Fibroblast of skin of right biceps (primary cell): ENCODE measurements around the gene ERRFI1.
"Not testable (repeated sequence)": the region's sequence is repeated elsewhere in the genome, so short reads cannot be mapped to it uniquely, and the experiment has no call there.

Experiments used
- DNase-seq: peaks from one replicate; pipeline ENCODE4 v3.0.0-alpha.2; 2013

Gene ERRFI1, protein sequence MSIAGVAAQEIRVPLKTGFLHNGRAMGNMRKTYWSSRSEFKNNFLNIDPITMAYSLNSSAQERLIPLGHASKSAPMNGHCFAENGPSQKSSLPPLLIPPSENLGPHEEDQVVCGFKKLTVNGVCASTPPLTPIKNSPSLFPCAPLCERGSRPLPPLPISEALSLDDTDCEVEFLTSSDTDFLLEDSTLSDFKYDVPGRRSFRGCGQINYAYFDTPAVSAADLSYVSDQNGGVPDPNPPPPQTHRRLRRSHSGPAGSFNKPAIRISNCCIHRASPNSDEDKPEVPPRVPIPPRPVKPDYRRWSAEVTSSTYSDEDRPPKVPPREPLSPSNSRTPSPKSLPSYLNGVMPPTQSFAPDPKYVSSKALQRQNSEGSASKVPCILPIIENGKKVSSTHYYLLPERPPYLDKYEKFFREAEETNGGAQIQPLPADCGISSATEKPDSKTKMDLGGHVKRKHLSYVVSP

DNA sequence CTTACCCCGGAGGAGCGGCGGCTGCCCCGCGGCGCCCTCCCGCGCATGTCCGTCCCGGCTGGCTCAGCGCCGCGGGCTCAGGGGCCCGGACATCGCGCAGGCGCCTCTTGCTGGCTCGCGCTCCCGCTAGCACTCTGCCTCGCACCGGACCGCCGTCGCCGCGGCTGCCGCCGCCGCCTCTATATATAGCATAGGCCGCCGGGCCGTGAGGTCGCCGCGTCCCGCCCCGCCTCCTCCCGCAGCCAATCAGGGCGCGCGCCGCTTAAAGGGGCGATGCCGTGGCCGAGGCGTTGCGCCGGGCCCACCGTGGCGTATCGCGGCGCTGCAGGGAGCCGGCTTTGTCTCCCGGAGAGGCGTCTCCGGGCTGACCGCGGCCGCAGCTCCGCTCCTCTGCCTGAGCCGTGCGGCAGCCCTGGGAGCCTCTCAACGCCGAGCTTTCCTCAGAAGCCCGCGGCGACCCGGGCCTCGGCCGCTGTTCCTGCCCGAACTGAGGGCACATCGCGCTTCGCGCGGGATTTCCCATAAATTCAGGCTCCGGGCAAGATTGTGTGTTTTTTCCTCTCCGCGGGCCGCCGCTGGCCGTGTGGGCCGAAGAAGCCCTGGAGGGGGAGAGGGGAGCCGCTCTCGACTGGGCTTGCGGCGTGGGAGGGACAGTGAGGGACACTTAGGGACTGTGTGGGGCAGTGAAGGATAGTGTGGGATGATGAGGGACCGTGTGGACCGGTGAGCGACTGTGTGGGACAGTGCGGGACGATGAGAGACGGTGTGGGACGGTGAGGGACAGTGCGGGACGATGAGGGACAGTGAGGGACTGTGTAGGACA is at the start of gene ERRFI1:
ERRFI1 (minus strand) TSS at position 157 of the 823 bp plus-strand sequence. CDS start 10,690 bp downstream, outside the sequence.
- peak; percentile 96 for DNase-seq

DNA sequence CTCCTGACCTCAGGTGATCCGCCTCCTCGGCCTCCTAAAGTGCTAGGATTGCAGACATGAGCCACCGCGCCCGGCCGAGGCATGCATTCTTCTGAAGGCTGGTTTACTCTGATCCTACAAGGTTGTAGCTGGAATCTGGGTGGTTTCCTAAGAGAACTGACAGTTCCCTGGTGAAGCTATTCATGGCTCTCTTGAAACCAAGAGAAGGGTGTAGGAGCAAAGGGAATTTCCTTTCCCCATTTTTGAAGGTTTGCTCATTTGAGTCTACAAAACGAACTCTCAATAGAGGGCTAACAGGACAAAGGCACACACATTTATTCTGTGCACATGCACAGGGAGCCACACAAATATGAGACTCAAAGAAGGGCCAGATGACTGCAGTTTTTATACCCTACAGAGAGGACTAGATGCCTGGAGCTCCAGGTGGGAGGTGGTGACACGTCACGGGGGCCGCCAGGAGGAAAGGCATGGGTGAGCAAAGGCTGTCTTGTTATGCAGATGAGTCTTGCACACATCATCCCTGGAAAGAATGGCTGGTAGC is 49.5 kb upstream of the ERRFI1 start:
- DNase-seq, result no peak

DNA sequence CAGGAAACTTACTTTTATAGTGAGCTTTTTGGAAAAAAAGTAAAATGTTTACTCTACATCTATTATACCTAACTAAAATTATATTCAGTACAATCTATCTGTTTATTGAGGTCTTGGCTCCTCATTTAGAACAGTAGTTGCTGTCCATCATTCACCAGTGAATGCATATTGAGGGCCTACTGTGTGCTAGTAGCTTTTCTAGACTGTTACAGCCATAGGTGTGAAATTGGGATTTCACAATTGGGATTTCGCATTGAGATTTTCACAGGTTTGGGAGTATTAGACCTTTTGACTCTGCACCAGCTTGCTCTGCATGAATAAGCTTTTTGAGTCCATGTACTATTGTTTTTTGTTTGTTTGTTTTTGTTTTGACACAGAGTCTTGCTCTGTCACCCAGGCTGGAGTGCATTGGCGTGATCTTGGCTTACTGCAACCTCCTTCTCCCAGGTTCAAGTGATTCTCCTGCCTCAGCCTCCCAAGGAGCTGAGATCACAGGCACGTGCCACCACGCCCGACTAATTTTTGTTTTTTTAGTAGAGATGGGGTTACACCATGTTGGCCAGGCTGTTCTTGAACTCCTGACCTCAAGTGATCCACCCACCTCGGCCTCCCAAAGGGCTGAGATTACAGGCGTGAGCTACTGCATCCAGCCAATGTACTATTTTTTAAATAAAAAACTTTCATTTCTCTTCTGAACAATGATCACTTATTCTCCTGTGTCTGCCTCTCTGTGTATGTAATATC is 47.2 kb upstream of the ERRFI1 start:
- DNase-seq, result no peak

DNA sequence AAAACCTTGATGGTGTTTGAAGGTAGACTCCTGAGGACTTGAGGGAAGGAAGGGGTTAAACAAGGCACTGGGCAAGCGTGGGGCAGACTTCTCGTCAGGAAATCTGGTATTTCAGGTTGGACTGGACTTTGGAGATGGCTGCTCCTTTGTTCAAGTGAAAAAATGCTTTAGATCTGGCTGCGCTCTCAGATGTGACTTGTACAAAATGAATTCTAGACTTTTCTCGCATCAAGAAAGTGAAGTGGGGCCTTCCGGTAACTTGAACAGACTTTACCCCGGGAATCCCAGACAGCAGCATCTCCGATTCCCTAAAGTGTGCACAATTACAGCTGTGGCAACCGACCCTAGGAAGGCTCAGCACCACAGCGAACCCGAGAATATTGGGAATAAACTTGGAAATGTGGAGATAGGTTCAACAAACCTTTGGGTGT is 44.3 kb upstream of the ERRFI1 start:
- no peak for DNase-seq

DNA sequence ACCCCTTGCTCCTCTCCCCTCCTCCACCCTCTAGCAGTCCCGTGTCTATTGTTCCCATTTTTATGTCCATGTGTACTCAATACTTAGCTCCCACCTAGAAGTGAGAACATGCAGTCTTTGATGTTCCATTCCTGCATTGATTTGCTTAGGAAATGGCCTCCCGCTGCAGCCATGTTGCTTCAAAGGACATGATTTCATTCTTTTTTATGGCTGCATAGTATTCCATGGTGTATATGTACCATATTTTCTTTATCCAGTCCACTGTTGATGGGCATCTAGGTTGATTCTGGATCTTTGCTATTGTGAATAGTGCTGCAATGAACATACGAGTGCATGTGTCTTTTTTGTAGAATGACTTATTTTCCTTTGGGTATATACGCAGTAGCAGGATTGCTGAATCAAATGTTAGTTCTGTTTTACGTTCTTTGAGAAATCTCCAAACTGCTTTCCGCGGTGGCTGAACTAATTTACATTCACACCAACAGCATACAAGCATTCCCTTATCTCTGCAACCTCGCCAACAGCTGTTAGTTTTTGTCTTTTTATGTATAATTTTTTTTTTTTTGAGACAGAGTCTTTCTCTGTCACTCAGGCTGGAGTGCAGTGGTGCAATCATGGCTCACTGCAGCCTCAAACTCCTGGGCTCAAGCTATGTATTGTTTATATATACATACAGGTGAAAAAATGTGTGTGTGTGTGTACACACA is 43.7 kb upstream of the ERRFI1 start:
- DNase-seq, result not testable (repeated sequence)

DNA sequence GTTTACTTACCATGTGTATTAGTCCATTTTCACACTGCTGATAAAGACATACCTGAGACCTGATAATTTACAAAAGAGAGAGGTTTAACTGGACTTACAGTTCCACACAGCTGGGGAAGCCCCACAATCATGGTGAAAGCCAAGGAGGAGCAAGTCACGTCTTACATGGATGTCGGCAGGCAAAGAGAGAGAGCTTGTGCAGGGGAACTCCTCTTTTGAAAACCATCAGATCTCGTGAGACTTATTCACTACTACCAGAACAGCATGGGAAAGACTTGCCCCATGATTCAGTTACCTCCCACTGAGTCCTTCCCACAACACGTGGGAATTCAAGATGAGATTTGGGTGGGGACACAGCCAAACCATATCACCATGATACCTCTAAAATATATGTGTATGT is 39.3 kb upstream of the ERRFI1 start:
- DNase-seq, result no peak

DNA sequence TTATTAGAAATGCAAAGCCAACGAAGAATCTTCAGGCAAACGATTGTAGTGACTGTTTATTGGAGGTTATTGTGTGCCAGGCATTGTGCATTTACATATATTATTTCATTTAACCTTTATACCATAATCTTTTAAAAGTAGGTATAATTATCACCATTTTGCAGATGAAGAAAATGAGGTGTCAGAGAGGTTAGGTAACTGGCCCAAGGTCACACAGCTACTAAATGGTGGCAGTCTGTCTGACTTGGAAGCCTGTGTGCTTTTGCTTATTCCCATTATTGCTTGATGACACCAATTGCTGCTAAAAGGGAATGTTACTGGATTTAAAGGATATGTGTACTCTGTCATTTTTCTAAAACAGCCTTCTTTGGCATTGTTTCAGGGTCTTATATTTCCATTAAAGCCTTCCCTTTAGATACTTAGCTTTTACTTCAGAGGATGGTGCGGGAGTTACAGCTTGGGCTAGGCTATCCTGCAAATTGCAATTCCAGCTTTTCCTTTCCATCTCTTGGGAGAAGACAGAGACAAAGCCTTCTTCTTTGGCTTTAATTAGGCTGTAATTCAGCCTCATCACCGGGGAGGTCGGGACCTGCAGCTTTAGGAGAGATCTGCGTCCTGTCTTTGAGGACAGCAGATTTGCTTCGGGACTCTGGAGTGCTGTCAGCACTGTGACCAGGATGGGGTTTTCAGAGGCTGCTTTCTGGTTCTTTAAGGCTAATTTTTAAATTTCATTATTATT is 37.4 kb upstream of the ERRFI1 start:
- no peak for DNase-seq

DNA sequence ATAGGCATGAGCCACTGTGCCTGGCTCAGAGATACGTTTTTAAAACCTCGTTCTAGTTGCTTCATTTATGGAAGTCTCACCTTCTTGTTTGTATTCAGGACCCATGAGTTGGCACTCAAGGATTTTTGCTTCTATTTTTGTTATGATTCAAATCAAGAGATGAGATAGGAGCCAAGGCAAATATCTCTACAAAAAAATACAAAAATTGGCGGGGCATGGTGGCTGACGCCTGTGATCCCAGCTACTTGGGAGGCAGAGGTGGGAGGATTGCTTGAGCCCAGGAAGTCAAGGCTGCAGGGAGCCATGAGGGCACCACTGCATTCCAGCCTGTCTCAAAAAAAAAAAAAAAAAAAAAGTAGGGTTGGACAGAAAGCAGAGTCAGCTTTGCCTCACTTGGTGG is 36.8 kb upstream of the ERRFI1 start:
- no peak for DNase-seq

DNA sequence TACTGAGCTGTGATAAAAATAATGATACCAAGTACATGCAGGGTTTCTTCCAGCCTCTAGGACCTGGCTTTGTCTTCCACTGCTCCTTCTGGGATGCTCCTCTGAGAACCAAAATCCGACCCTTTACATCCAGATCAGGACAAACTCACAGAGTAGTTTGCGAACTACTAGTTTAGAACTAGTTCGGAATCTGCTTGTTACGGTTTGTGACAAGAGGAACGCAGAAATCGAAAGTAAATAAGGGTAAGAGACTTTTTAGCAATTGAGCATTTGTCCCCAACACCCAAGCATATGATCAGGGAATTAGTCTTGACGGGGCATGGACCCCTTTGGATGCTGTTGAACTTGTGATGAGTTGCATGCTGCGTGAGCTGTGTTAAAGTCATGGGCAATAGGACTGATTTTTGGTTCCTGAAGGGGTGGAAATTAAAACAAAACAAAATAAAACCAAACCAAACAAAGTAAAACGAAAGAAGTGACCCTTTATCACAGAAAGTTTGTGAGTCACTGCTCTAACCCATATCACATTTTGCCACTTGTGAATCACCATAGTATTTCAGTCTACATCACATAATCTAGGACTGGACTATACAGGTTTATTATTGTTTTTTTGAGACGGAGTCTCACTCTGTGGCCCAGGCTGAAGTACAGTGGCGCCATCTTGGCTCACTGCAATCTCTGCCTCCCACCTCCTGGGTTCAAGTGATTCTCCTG is 35.7 kb upstream of the ERRFI1 start:
- peak; percentile 61 for DNase-seq

DNA sequence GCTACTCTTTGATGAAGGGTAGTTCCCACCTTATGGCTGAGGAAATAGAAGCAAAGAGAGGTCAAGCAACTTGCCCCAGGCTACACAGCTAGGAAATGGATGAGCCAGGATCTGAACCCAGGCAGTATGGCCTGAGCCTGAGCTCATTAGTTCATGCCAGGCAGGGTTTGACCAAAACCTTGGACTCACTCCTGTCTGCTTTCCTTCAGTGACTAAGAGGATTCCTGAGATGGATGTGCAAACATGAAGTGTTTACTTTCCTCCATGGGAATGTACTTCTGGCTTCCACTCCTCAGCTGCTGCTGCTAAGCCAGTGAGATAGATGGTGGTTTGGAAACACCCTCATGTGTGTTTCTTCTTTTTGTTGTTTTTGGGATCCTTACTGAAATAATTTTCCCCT is 35.1 kb upstream of the ERRFI1 start:
- peak; percentile 94 for DNase-seq

DNA sequence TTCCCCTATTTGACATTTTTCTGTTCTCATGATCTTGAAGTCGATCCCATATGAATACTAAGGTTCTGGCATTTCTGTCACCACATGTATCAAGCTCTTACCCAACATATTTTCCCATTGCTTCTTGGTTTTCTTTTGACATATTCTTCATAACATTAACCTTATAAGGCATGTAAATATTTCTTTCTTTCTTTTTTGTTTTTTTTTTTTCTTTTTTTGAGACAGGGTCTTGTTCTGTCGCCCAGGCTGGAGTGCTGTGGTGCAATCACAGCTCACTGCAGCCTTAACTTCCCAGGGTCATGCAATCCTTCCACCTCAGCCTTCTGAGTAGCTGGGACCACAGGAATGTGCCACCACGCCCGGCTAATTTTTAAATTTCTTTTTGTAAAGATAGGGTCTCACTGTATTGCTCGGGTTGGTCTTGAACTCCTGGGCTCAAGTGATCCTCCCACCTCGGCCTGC is 33.1 kb upstream of the ERRFI1 start:
- DNase-seq, result peak; percentile 85

DNA sequence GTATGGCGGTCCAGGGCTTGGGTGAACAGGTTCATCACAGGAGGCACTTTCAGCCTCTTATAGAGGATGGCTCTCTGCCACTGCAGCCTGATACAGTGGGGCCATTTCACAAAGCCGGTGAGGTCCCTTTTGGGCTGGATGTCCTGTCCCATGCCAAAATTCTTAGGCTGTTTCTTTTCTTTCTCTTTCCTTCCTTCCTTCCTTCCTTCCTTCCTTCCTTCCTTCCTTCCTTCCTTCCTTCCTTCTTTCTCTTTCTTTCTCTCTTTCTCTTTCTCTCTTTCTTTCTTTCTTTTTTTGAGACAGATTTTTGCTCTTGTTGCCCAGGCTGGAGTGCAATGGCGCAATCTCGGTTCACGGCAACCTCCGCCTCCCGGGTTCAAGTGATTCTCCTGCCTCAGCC is 31.7 kb upstream of the ERRFI1 start:
- DNase-seq, result not testable (repeated sequence)

DNA sequence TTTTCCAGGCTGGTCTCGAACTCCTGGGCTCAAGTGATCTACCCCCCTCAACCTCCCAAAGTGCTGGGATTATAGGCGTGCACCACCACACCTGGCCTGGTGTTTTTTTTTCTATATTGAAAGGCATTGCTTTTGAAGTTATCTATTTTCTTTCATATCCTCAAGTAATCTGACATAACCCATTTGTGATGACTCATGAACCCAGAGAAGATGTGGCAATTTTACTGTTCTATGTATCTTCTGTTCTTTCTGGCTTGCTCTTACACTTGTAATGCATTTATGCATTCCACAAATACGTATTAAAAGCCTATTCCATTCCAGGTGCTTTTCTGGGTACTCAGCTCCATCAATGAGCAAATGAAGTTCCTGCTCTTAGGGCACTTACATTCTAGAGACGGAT is 29.9 kb upstream of the ERRFI1 start:
- DNase-seq, result peak; percentile 81

DNA sequence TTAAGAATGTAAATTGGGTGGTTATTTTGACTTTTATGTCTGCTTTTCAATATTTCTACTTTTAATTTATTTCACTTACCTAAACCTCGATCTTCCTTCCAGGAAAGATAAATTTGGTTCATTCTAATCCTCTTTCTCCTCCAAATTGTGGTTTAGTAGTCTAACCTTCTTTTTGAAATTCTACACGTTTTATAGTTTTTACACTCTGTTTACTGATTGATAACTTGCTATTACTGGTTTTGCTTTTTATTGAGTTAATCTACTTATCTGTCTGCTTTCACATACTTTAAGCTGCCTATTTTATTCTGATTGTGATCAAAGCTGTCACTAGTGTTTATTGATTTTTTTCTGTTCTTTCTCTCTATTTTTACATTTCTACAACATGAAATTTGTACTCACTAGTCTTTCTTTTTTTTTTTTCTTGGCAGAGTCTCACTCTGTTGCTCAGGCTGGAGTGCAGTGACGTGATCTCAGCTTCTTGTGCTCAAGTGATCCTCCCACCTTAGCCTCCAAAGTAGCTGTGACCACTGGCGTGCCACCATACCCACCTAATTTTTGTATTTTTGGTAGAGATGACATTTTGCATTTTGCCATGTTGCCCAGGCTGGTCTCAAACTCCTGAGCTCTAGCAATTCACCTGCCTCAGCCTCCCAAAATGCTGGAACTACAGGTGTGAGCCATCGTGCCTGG is 27.9 kb upstream of the ERRFI1 start:
- no peak for DNase-seq

DNA sequence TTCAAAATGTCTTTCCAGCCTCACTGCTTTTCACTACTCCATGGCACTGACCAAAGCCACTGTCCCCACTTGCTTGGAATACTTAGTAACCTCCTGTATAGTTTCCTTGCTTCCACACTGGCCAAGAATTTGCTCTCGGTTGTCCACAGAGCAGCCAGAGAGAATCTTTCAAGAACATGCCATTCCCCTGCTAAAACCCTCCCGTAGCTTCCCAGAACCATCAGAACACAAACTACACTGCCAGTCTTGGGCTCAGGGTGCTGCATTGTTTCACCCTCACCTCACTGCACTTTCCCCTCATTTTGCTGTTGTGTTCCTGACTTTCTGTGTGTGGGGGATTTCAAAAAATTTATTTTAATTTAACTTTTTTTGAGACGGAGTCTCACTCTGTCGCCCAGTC is 25.5 kb upstream of the ERRFI1 start:
- DNase-seq, result no peak

DNA sequence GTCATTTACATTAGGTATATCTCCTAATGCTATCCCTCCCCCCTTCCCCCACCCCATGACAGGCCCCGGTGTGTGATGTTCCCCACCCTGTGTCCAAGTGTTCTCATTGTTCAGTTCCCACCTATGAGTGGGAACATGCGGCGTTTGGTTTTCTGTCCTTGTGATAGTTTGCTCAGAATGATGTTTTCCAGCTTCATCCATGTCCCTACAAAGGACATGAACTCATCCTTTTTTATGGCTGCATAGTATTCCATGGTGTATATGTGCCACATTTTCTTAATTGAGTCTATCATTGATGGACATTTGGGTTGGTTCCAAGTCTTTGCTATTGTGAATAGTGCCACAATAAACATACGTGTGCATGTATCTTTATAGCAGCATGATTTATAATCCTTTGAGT is 23.1 kb upstream of the ERRFI1 start:
- DNase-seq, result not testable (repeated sequence)

DNA sequence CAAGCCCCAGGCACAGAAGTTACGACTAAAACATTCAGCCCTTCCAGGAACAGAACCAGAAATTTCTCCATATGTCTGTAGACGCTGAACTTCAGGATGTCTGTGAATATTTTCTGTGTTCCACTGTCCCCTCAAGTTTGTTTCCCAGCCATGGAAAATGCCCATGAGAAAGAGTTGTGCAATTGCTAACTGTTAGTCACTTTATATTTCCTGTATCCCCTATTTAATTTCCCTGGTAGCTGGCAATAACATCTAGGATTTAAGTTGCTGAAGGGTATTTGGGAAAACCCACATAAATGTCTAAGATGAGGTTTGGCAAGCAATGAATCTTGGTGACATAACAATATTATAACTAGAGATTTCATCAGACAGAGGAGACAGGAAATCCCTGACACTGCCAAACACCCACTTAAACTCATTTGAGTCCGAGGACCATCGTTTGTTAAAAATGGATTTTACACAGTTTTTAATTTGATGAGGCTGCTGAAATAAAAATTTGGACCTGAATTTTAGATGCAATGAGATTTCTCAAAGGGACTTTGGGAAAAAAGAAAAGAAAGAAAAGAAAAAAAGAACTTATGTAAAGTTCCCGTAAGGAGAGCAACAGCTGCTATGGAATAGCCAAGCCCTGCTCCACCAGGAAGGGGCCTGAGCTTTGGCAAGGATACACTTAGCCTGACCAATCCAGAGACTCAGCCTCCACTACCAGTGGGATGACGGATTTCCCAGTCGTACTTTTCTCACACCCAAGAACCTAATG is 21.8 kb upstream of the ERRFI1 start:
- DNase-seq, result peak; percentile 94

DNA sequence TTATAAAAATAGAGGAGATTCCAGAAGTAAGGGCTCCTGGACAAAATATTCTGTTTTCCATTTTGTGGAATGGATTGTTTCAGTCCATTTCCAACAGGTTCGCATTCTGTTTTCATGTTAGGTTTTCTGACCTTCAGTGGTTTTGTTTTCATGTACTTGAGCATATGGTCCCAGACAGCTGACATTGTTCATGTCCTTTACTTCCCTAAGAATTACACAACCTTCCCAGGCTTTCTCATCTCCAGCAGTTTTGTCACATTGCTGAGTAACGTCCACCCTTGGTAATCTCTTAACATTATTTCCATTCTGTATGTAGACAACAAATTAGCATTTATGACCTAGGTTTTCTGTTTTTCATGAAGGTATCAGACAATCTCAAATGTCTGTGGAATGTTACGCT is 21.0 kb upstream of the ERRFI1 start:
- DNase-seq, result peak; percentile 56

DNA sequence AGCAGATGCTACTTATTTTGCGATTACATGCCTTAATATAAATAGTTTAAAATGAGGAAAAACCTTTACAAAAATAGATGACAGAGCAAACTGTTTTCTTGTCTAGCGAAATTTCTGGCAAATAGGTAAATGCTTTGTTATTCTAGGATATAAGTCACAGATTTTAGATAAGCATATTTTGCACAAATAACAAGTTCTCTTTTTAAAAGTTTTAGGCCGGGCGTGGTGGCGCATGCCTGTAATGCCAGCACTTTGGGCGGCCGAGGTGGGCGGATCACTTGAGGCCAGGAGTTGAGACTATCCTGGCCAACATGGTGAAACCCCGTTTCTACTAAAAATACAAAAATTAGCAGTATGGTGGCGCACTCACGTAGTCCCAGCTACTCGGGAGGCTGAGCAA is 20.3 kb upstream of the ERRFI1 start:
- no peak for DNase-seq
